WTC11 (cell line): ENCODE data around the gene RETREG3. TPM values are rescaled to one million over a fixed set of nuclear protein-coding genes. Genes with fewer than 3 reads are reported as not detected.

Experiments used
- ATAC-seq: fragments of 200-7000 bp; cut with Tn5 transposase; 2 replicates; pipeline ENCODE4 v1.10.0; 2021; ENCODE audit warnings: mild to moderate bottlenecking, moderate library complexity
- CTCF ChIA-PET: fragments of 300-600 bp; sonication (Branson Sonifier 250); formaldehyde crosslinking; loops from one replicate; lab custom pipeline; 2021; ENCODE audit warnings: antibody characterized with exemption; lab: Charles Lee
- POLR2A ChIA-PET: fragments of 350-600 bp; sonication (Branson Sonifier 250); formaldehyde crosslinking; loops from one replicate; lab custom pipeline; 2021; ENCODE audit warnings: antibody characterized with exemption; lab: Charles Lee
- DNase-seq: peaks from one replicate; pipeline ENCODE4 v3.0.0; 2021; ENCODE audit warnings: low spot score
- H3K27ac Mint-ChIP-seq: 2 replicates; pipeline ENCODE4 v1.8.0; 2021; ENCODE audit warnings: mixed read lengths
- H3K27me3 Mint-ChIP-seq: 2 replicates; pipeline ENCODE4 v1.8.0; 2021; ENCODE audit warnings: low read depth, mild to moderate bottlenecking, moderate library complexity, mixed read lengths
- H3K36me3 Mint-ChIP-seq: 2 replicates; pipeline ENCODE4 v1.8.0; 2021; ENCODE audit warnings: mixed read lengths
- H3K4me1 Mint-ChIP-seq: 2 replicates; pipeline ENCODE4 v1.8.0; 2022; ENCODE audit warnings: mixed read lengths
- H3K4me3 Mint-ChIP-seq: 2 replicates; pipeline ENCODE4 v1.8.0; 2021; ENCODE audit warnings: mild to moderate bottlenecking, moderate library complexity, mixed read lengths
- H3K9me3 Mint-ChIP-seq: 2 replicates; pipeline ENCODE4 v1.8.0; 2021; ENCODE audit warnings: mixed read lengths
- CBFB ChIP-seq: sonication (generic); formaldehyde crosslinking; IDR thresholded peaks from 2 replicates; pipeline ENCODE4 v1.8.1; 2022; ENCODE audit warnings: mild to moderate bottlenecking, low read depth, missing genetic modification reagents
- ELF4 ChIP-seq: sonication (generic); formaldehyde crosslinking; IDR thresholded peaks from 2 replicates; pipeline ENCODE4 v1.8.1; 2022; ENCODE audit warnings: low read depth, mild to moderate bottlenecking, moderate library complexity, missing genetic modification reagents
- FOXK1 ChIP-seq: sonication (generic); formaldehyde crosslinking; IDR thresholded peaks from 2 replicates; pipeline ENCODE4 v1.8.0; 2022; ENCODE audit warnings: mild to moderate bottlenecking, moderate library complexity, missing genetic modification reagents
- FOXP1 ChIP-seq: sonication (generic); formaldehyde crosslinking; IDR thresholded peaks from 2 replicates; pipeline ENCODE4 v1.8.0; 2022; ENCODE audit warnings: missing genetic modification reagents, mild to moderate bottlenecking, moderate library complexity, borderline replicate concordance
- HMGA2 ChIP-seq: fragments of 250-450 bp; sonication (Bioruptor Pico); IDR thresholded peaks from 2 replicates; pipeline ENCODE4 v1.4.0; 2021; ENCODE audit warnings: mild to moderate bottlenecking, moderate library complexity
- MXD4 ChIP-seq: fragments of 250-450 bp; sonication (Bioruptor Pico); IDR thresholded peaks from 2 replicates; pipeline ENCODE4 v1.8.0; 2021; ENCODE audit warnings: mild to moderate bottlenecking, moderate library complexity, borderline replicate concordance
- NFYB ChIP-seq: sonication (generic); formaldehyde crosslinking; conservative IDR thresholded peaks from 2 replicates; pipeline ENCODE4 v1.8.0; 2022; ENCODE audit warnings: low read depth, missing genetic modification reagents
- NR3C1 ChIP-seq: sonication (generic); formaldehyde crosslinking; conservative IDR thresholded peaks from 2 replicates; pipeline ENCODE4 v1.8.1; 2023; ENCODE audit warnings: low read depth, mild to moderate bottlenecking, missing genetic modification reagents
- PRRX2 ChIP-seq: fragments of 250-450 bp; sonication (Bioruptor Pico); IDR thresholded peaks from 2 replicates; pipeline ENCODE4 v1.8.0; 2021; ENCODE audit warnings: mild to moderate bottlenecking
- ZNF396 ChIP-seq: fragments of 250-450 bp; sonication (Bioruptor Pico); IDR thresholded peaks from 2 replicates; pipeline ENCODE4 v1.8.0; 2021; ENCODE audit warnings: mild to moderate bottlenecking, moderate library complexity, borderline replicate concordance
- ZNF423 ChIP-seq: fragments of 250-450 bp; sonication (Bioruptor Pico); IDR thresholded peaks from 2 replicates; pipeline ENCODE4 v2.1.2; 2022; ENCODE audit warnings: mild to moderate bottlenecking, moderate library complexity
- total RNA-seq: library from RNA; stranded (reverse); gene quantifications from 3 replicates; pipeline ENCODE4 v1.2.3, GENCODE V29; 2021
- TF ChIP-seq, protein P1 (sequence below): sonication (generic); formaldehyde crosslinking; IDR thresholded peaks from 2 replicates; pipeline ENCODE4 v1.8.0; 2022; ENCODE audit warnings: mild to moderate bottlenecking, missing genetic modification reagents
- TF ChIP-seq, protein P2 (sequence below): fragments of 200-600 bp; IDR thresholded peaks from 2 replicates; pipeline ENCODE4 v1.8.0; 2022; ENCODE audit warnings: antibody characterized with exemption
- TF ChIP-seq, protein P3 (sequence below): sonication (generic); formaldehyde crosslinking; conservative IDR thresholded peaks from 2 replicates; pipeline ENCODE4 v1.8.1; 2023; ENCODE audit warnings: mild to moderate bottlenecking, low read depth, missing genetic modification reagents, moderate library complexity
- TF ChIP-seq, protein P4 (sequence below): sonication (generic); formaldehyde crosslinking; IDR thresholded peaks from 2 replicates; pipeline ENCODE4 v1.8.1; 2023; ENCODE audit warnings: mild to moderate bottlenecking, missing genetic modification reagents
- TF ChIP-seq, protein P5 (sequence below): sonication (generic); formaldehyde crosslinking; IDR thresholded peaks from 2 replicates; pipeline ENCODE4 v1.8.0; 2023; ENCODE audit warnings: missing genetic modification reagents
- TF ChIP-seq, protein P6 (sequence below): sonication (generic); formaldehyde crosslinking; IDR thresholded peaks from 2 replicates; pipeline ENCODE4 v1.8.1; 2022; ENCODE audit warnings: low read depth, missing genetic modification reagents, borderline replicate concordance
- TF ChIP-seq, protein P7 (sequence below): sonication (generic); formaldehyde crosslinking; IDR thresholded peaks from 2 replicates; pipeline ENCODE4 v1.8.1; 2023; ENCODE audit warnings: mild to moderate bottlenecking, missing genetic modification reagents, borderline replicate concordance
- TF ChIP-seq, protein P8 (sequence below): sonication (generic); formaldehyde crosslinking; IDR thresholded peaks from 2 replicates; pipeline ENCODE4 v1.8.1; 2023; ENCODE audit warnings: mild to moderate bottlenecking, missing genetic modification reagents, moderate library complexity

RETREG3 gene
- total RNA-seq, 1 experiment from 2014 or later: 40.4 TPM

DNA sequence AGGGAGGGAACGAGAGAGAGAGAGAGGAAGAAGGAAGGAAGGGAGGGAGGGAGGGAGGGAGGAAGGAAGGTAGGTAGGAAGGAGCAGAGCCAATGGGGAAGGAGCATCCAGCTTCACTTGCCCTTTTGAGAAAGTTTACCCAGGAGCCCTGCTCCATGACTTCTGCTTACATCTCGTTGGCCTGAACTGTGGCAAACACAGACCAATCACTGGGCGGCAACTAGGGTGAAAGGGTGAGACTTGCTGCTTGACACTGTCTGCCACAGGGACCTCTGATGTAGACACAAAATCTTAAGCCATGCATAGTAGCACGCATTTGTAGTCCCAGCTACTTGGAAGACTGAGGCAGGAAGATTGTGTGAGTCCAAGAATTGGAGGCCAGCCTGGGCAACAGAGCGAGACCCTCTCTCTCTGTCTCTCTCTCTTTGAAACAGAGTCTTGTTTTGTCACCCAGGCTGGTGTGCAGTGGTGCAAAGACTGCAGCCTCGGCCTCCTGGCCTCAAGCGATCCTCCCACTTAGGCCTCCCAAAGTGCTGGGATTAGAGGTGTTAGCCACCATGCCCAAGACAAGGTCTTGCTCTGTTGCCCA is 30.4 kb upstream of the RETREG3 start:
- no peak overlapping the region for H3K4me3 Mint-ChIP-seq
- H3K9me3 Mint-ChIP-seq: no peaks in the 10 kb centered on the region
- ChIA-PET CTCF (interaction anchor here (0.8 to 2.8 kb wide), 2 partner anchors 21 to 30 kb away, joined by 3 to 7 read pairs; partner anchors contain the start of genes RETREG3 and TUBG1), POLR2A (no interaction called here)
- TF ChIP-seq CBFB: no peak
- no peak for TF ChIP-seq NFYB (CRISPR knock-in tag)
- TF ChIP-seq FOXK1: no peak
- TF ChIP-seq, protein P1, sequence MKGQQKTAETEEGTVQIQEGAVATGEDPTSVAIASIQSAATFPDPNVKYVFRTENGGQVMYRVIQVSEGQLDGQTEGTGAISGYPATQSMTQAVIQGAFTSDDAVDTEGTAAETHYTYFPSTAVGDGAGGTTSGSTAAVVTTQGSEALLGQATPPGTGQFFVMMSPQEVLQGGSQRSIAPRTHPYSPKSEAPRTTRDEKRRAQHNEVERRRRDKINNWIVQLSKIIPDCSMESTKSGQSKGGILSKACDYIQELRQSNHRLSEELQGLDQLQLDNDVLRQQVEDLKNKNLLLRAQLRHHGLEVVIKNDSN: no peak
- TF ChIP-seq, protein P2, sequence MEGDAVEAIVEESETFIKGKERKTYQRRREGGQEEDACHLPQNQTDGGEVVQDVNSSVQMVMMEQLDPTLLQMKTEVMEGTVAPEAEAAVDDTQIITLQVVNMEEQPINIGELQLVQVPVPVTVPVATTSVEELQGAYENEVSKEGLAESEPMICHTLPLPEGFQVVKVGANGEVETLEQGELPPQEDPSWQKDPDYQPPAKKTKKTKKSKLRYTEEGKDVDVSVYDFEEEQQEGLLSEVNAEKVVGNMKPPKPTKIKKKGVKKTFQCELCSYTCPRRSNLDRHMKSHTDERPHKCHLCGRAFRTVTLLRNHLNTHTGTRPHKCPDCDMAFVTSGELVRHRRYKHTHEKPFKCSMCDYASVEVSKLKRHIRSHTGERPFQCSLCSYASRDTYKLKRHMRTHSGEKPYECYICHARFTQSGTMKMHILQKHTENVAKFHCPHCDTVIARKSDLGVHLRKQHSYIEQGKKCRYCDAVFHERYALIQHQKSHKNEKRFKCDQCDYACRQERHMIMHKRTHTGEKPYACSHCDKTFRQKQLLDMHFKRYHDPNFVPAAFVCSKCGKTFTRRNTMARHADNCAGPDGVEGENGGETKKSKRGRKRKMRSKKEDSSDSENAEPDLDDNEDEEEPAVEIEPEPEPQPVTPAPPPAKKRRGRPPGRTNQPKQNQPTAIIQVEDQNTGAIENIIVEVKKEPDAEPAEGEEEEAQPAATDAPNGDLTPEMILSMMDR: no peak
- TF ChIP-seq, protein P3, sequence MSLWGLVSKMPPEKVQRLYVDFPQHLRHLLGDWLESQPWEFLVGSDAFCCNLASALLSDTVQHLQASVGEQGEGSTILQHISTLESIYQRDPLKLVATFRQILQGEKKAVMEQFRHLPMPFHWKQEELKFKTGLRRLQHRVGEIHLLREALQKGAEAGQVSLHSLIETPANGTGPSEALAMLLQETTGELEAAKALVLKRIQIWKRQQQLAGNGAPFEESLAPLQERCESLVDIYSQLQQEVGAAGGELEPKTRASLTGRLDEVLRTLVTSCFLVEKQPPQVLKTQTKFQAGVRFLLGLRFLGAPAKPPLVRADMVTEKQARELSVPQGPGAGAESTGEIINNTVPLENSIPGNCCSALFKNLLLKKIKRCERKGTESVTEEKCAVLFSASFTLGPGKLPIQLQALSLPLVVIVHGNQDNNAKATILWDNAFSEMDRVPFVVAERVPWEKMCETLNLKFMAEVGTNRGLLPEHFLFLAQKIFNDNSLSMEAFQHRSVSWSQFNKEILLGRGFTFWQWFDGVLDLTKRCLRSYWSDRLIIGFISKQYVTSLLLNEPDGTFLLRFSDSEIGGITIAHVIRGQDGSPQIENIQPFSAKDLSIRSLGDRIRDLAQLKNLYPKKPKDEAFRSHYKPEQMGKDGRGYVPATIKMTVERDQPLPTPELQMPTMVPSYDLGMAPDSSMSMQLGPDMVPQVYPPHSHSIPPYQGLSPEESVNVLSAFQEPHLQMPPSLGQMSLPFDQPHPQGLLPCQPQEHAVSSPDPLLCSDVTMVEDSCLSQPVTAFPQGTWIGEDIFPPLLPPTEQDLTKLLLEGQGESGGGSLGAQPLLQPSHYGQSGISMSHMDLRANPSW: no peak
- TF ChIP-seq NR3C1 (CRISPR knock-in tag): no peak
- TF ChIP-seq, protein P4, sequence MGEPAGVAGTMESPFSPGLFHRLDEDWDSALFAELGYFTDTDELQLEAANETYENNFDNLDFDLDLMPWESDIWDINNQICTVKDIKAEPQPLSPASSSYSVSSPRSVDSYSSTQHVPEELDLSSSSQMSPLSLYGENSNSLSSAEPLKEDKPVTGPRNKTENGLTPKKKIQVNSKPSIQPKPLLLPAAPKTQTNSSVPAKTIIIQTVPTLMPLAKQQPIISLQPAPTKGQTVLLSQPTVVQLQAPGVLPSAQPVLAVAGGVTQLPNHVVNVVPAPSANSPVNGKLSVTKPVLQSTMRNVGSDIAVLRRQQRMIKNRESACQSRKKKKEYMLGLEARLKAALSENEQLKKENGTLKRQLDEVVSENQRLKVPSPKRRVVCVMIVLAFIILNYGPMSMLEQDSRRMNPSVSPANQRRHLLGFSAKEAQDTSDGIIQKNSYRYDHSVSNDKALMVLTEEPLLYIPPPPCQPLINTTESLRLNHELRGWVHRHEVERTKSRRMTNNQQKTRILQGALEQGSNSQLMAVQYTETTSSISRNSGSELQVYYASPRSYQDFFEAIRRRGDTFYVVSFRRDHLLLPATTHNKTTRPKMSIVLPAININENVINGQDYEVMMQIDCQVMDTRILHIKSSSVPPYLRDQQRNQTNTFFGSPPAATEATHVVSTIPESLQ (CRISPR knock-in tag): no peak
- TF ChIP-seq, protein P5, sequence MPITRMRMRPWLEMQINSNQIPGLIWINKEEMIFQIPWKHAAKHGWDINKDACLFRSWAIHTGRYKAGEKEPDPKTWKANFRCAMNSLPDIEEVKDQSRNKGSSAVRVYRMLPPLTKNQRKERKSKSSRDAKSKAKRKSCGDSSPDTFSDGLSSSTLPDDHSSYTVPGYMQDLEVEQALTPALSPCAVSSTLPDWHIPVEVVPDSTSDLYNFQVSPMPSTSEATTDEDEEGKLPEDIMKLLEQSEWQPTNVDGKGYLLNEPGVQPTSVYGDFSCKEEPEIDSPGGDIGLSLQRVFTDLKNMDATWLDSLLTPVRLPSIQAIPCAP (CRISPR knock-in tag): no peak
- ATAC-seq: peak; percentile 53
- no peaks in the 10 kb centered on the region for H3K36me3 Mint-ChIP-seq
- DNase-seq: no peak
- H3K27me3 Mint-ChIP-seq: peaks cover 3% of the 10 kb centered on the region; the same call in 1 of the 2 replicates
- peaks cover 8% of the 10 kb centered on the region for H3K4me1 Mint-ChIP-seq
- no peak overlapping the region for H3K27ac Mint-ChIP-seq

DNA sequence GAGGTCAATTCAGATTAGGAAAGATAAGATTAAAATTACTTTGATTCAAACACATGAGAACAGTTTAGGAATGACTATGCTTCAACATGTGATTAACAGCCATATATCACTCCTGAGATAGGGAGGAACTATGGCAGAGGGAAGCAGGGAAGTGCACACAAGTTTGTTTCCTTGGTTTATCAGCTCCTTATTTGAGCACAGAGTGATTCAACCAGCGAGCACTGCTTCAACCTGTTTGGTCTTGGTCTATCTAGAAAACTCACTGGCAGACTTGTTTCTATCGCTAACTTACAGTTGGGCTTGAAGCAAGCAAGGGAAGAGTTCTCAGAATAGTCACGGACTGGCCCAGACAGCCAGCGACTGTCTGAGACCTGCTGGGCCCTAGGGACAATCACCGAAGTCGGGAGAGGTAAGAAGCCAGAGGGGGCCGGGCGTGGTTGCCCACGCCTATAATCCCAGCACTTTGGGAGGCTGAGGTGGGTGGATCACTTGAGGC is 23.8 kb upstream of the RETREG3 start:
- ATAC-seq (no peak), DNase-seq (no peak)
- CTCF ChIA-PET: no interaction called here
- H3K36me3 Mint-ChIP-seq: no peaks in the 10 kb centered on the region
- H3K4me3 Mint-ChIP-seq: no peak overlapping the region
- peaks cover 3% of the 10 kb centered on the region; the same call in 1 of the 2 replicates for H3K27me3 Mint-ChIP-seq
- no peaks in the 10 kb centered on the region for H3K9me3 Mint-ChIP-seq
- POLR2A ChIA-PET: no interaction called here
- H3K4me1 Mint-ChIP-seq: no peaks in the 10 kb centered on the region
- H3K27ac Mint-ChIP-seq: no peak overlapping the region
- TF ChIP-seq FOXP1 (no peak), MXD4 (CRISPR knock-in tag) (no peak), HMGA2 (CRISPR knock-in tag) (no peak), ZNF423 (CRISPR knock-in tag) (no peak), ELF4 (CRISPR knock-in tag) (no peak), PRRX2 (no peak), ZNF396 (no peak)
- TF ChIP-seq, protein P6, sequence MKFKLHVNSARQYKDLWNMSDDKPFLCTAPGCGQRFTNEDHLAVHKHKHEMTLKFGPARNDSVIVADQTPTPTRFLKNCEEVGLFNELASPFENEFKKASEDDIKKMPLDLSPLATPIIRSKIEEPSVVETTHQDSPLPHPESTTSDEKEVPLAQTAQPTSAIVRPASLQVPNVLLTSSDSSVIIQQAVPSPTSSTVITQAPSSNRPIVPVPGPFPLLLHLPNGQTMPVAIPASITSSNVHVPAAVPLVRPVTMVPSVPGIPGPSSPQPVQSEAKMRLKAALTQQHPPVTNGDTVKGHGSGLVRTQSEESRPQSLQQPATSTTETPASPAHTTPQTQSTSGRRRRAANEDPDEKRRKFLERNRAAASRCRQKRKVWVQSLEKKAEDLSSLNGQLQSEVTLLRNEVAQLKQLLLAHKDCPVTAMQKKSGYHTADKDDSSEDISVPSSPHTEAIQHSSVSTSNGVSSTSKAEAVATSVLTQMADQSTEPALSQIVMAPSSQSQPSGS: no peak
- TF ChIP-seq, protein P5 (CRISPR knock-in tag): no peak
- TF ChIP-seq, protein P7, sequence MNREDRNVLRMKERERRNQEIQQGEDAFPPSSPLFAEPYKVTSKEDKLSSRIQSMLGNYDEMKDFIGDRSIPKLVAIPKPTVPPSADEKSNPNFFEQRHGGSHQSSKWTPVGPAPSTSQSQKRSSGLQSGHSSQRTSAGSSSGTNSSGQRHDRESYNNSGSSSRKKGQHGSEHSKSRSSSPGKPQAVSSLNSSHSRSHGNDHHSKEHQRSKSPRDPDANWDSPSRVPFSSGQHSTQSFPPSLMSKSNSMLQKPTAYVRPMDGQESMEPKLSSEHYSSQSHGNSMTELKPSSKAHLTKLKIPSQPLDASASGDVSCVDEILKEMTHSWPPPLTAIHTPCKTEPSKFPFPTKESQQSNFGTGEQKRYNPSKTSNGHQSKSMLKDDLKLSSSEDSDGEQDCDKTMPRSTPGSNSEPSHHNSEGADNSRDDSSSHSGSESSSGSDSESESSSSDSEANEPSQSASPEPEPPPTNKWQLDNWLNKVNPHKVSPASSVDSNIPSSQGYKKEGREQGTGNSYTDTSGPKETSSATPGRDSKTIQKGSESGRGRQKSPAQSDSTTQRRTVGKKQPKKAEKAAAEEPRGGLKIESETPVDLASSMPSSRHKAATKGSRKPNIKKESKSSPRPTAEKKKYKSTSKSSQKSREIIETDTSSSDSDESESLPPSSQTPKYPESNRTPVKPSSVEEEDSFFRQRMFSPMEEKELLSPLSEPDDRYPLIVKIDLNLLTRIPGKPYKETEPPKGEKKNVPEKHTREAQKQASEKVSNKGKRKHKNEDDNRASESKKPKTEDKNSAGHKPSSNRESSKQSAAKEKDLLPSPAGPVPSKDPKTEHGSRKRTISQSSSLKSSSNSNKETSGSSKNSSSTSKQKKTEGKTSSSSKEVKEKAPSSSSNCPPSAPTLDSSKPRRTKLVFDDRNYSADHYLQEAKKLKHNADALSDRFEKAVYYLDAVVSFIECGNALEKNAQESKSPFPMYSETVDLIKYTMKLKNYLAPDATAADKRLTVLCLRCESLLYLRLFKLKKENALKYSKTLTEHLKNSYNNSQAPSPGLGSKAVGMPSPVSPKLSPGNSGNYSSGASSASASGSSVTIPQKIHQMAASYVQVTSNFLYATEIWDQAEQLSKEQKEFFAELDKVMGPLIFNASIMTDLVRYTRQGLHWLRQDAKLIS: no peak
- TF ChIP-seq, protein P8, sequence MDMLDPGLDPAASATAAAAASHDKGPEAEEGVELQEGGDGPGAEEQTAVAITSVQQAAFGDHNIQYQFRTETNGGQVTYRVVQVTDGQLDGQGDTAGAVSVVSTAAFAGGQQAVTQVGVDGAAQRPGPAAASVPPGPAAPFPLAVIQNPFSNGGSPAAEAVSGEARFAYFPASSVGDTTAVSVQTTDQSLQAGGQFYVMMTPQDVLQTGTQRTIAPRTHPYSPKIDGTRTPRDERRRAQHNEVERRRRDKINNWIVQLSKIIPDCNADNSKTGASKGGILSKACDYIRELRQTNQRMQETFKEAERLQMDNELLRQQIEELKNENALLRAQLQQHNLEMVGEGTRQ (CRISPR knock-in tag): no peak
